ENCODE data around the gene ATXN7L1. TPM values are rescaled to one million over a fixed set of nuclear protein-coding genes. Genes with fewer than 3 reads are reported as not detected.

ATXN7L1 gene
- total and polyA plus RNA-seq, 2 of the 8 experiments (the other 6 are each of a cell fraction or from before 2014, with no cell fraction given), result 14.3 to 34.0 TPM

DNA sequence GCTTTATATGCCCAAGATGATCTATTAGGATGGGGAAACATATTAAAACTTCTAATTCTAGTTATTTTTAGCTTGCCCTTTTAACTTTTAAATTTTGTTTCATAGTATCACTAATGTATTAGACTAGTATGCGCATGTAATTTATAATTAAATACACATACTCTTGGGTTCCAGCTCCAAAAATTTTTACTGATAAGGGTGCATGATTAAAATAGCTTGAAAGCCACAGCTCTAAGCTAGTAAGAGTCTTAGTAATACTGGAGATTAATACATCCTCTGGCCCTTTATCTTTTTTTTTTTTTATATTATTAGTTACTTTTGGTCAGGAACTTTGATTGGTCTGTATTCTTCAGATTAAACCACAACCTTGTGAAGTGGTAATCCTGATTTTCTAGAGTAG is 53.6 kb downstream of the ATXN7L1 start:
- WGBS, 2 experiments (ENCODE audit: extremely low coverage in 1 of 2, insufficient coverage in 1 of 2, insufficient read length in 1 of 2, insufficient replicate concordance in 2 of 2, low coverage in 1 of 2, low lambda C conversion rate in 2 of 2, missing lambda C conversion rate in 1 of 2), result 91% methylated on average over 1 of the region's 1 CpG; no CpG with 5 or more reads in 1 of the 2 experiments

More for the DNA sequence above, 53.6 kb downstream of the ATXN7L1 start:
- DNase-seq (ENCODE audit: low read depth in 1 of 2, low spot score in 2 of 2) (no peak), FAIRE-seq (no peak)
- no peak overlapping the region for H2BK12ac ChIP-seq (ENCODE audit: low read depth, low read length)
- no peak overlapping the region for H2AK5ac ChIP-seq (ENCODE audit: low read depth, low read length)
- H4K8ac ChIP-seq (ENCODE audit: extremely low read depth, insufficient read depth, low read length), result no peak overlapping the region
- H3K56ac ChIP-seq (replicated peaks; ENCODE audit: insufficient read length, low read depth, low read length), result no peak overlapping the region
- no peak overlapping the region for H2AFZ ChIP-seq (ENCODE audit: low read length)
- no peak overlapping the region for H3K18ac ChIP-seq (ENCODE audit: extremely low read depth, low read length)
- H4K5ac ChIP-seq (ENCODE audit: insufficient read length, low read depth, low read length), result no peak overlapping the region
- H4K91ac ChIP-seq (replicated peaks; ENCODE audit: insufficient read length, low read length), result no peak overlapping the region
- no peak overlapping the region for H3K14ac ChIP-seq (ENCODE audit: insufficient read length)
- H3K27ac ChIP-seq (ENCODE audit: low read depth, low read length), result no peak overlapping the region
- ChIA-PET CTCF (ENCODE audit: partially characterized antibody) (interaction anchor here (1.0 to 1.9 kb wide), 8 partner anchors 8 to 256 kb away, joined by 3 to 4 read pairs (median 3); no protein-coding TSS in a partner anchor), POLR2A (ENCODE audit: partially characterized antibody) (no interaction called here)
- peaks cover 0 to 2% of the 10 kb centered on the region in 2 experiments for H4K20me1 ChIP-seq (replicated peaks in 1 of 2; ENCODE audit: control insufficient read depth in 1 of 2, insufficient read depth in 2 of 2, low read length in 2 of 2)
- TF ChIP-seq BCL11A (IDR thresholded peaks at IDR 0.05; ENCODE audit: low read depth in 2 of 2, low read length in 2 of 2) (no peak), RNF2 (IDR thresholded peaks at IDR 0.05; ENCODE audit: borderline replicate concordance, low read depth, low read length, missing control alignments, poor library complexity, severe bottlenecking) (no peak), RXRA (IDR thresholded peaks at IDR 0.05; ENCODE audit: insufficient read depth, low read depth, low read length) (no peak), RBBP5 (IDR thresholded peaks at IDR 0.05; ENCODE audit: borderline replicate concordance, low read depth, low read length) (no peak), BRCA1 (IDR thresholded peaks at IDR 0.05; ENCODE audit: low read depth, low read length) (no peak), EZH2 (IDR thresholded peaks at IDR 0.05; ENCODE audit: low read depth, low read length, severe bottlenecking) (no peak), POLR2AphosphoS5 (IDR thresholded peaks at IDR 0.05; ENCODE audit: low read depth, low read length) (no peak), POLR2A (IDR thresholded peaks at IDR 0.05; ENCODE audit: control extremely low read depth in 1 of 2, low read depth in 2 of 2, low read length in 2 of 2) (no peak)
- TF ChIP-seq, protein P1, sequence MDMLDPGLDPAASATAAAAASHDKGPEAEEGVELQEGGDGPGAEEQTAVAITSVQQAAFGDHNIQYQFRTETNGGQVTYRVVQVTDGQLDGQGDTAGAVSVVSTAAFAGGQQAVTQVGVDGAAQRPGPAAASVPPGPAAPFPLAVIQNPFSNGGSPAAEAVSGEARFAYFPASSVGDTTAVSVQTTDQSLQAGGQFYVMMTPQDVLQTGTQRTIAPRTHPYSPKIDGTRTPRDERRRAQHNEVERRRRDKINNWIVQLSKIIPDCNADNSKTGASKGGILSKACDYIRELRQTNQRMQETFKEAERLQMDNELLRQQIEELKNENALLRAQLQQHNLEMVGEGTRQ (IDR thresholded peaks at IDR 0.05; ENCODE audit: low read length), result no peak
- H2BK20ac ChIP-seq (ENCODE audit: low read length), result no peak overlapping the region
- no peak overlapping the region for H3K4ac ChIP-seq (replicated peaks; ENCODE audit: insufficient read length, low read depth, low read length)
- no peaks in the 10 kb centered on the region for H3K79me2 ChIP-seq (ENCODE audit: control insufficient read depth in 1 of 2, insufficient read depth in 2 of 2, low read length in 2 of 2)
- H2BK5ac ChIP-seq (ENCODE audit: low read depth, low read length), result no peak overlapping the region
- H3K9ac ChIP-seq (replicated peaks in 1 of 4; ENCODE audit: extremely low read depth in 1 of 4, low read depth in 3 of 4, low read length in 3 of 4), result no peak overlapping the region
- H3K4me3 ChIP-seq (ENCODE audit: extremely low read depth in 1 of 4, insufficient read depth in 2 of 4, low read depth in 3 of 4, low read length in 4 of 4), result no peak overlapping the region
- H3K4me2 ChIP-seq (ENCODE audit: insufficient read depth in 1 of 2, low read depth in 2 of 2, low read length in 2 of 2), result no peak overlapping the region
- H2BK15ac ChIP-seq (ENCODE audit: low read length), result no peak overlapping the region
- no peaks in the 10 kb centered on the region for H3K23me2 ChIP-seq (ENCODE audit: low read depth, low read length)
- no peaks in the 10 kb centered on the region; a peak in 1 of 8 replicates for H3K36me3 ChIP-seq (ENCODE audit: control insufficient read depth in 2 of 4, insufficient read depth in 4 of 4, low read length in 3 of 4)
- H3K79me1 ChIP-seq (ENCODE audit: low read depth, low read length), result peaks cover 4% of the 10 kb centered on the region
- no peaks in the 10 kb centered on the region for H3K27me3 ChIP-seq (replicated peaks in 1 of 4; ENCODE audit: control insufficient read depth in 3 of 4, extremely low read depth in 1 of 4, insufficient read depth in 3 of 4, low read length in 3 of 4)
- H3K9me3 ChIP-seq (ENCODE audit: insufficient read depth in 2 of 2, low read depth in 1 of 2, low read length in 1 of 2), result no peaks in the 10 kb centered on the region
- H2BK120ac ChIP-seq (replicated peaks; ENCODE audit: low read depth, low read length), result no peak overlapping the region
- H3K23ac ChIP-seq (ENCODE audit: insufficient read length), result no peak overlapping the region
- H3K4me1 ChIP-seq (replicated peaks in 1 of 4; ENCODE audit: control insufficient read depth in 3 of 4, insufficient read depth in 4 of 4, low read length in 3 of 4), result no peaks in the 10 kb centered on the region

All from H1 (cell line).